ENCODE results near the gene RPS3. TPM values are rescaled to one million over a fixed set of nuclear protein-coding genes. Genes with fewer than 3 reads are reported as not detected.
"Not testable (repeated sequence)": the region's sequence is repeated elsewhere in the genome, so short reads cannot be mapped to it uniquely, and the experiment has no call there.

Gene RPS3
- total RNA-seq: 874 TPM
- long read RNA-seq, transcript RPS3-217 (7 exons, 2,097 nt): major isoform, 498 of 539 reads
- long read RNA-seq, transcript RPS3-209 (7 exons, 1,306 nt): minor isoform, 7 of 539 reads
- long read RNA-seq, partial matches to known transcripts: 26 of 539 reads
- long read RNA-seq, other reads (novel, unspliced or antisense): 6 of 539 reads

GRCh38 chr11:75399344-75400145 is at the start of gene RPS3:
Gene RPS3 (plus strand): TSS chr11:75399518. CDS start chr11:75399548, 30 bp downstream.
- DNase-seq: peak; percentile 95
- intact Hi-C loops (cut with micrococcal nuclease): no loop called here
- ATAC-seq: peak; percentile 97

GRCh38 chr11:75349521-75350116 is 49.7 kb upstream of the RPS3 start:
- intact Hi-C loops (cut with micrococcal nuclease): no loop called here
- ATAC-seq (no peak), DNase-seq (peak; percentile 66)

GRCh38 chr11:75350122-75350742 is 49.1 kb upstream of the RPS3 start:
- no peak for ATAC-seq
- intact Hi-C loops (cut with micrococcal nuclease): no loop called here

DNA sequence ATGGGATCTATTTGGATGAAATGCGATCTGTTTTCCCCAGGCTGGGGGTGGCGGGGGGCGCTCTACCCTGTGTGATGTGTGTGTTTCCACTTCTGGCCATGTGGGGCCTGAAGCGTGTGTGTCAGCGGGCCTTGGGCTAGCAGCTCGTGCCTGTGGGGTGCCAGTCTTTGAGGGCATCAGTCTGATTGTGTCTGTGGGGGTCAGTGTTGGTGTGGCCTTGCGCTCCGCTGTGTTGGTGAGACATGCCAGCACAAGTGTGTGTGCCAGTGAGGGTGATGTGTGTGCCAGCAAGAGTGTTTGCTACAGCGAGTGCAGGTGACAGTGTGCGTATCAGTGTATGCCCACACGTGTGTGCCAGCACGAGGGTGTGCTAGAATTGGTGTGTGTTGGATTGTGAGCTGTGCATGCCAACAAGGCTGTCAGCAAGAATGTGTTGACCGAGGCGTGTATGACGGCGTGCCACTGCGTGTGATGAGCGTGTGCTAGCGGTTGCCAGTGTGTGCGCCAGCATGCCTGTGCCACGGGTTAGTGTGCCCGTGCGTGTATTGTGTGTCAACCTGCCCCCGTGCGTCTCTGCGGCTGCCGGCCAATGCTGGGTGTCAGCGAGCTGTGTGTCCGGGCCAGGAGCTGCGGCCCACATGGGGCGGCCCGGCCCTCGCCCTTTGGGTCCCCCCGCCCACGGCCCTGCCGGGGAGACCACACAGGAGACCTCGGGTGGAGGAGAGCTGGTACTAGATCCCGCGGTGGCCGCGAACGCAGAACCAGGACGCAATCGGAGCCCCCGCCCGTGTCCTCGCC is 48.4 kb upstream of the RPS3 start:
- intact Hi-C loops (cut with micrococcal nuclease): no loop called here
- ATAC-seq (peak; percentile 35), DNase-seq (peak; percentile 71)

More at GRCh38 chr11:75350122-75350742, 49.1 kb upstream of the RPS3 start:
- DNase-seq: no peak

GRCh38 chr11:75351541-75351790 is 47.9 kb upstream of the RPS3 start, which contains the start of gene ARRB1:
Gene ARRB1 (minus strand): TSS chr11:75351661. CDS start chr11:75351607, 54 bp downstream.
- intact Hi-C loops (cut with micrococcal nuclease): no loop called here
- DNase-seq (no peak), ATAC-seq (peak; percentile 82)

- ATAC-seq: peak; percentile 68
- intact Hi-C loops (cut with micrococcal nuclease): no loop called here
- DNase-seq: peak; percentile 85
Observed at GRCh38 chr11:75351791-75352587, 47.3 kb upstream of the RPS3 start.

GRCh38 chr11:75352588-75353206 is 46.6 kb upstream of the RPS3 start:
- DNase-seq (no peak), ATAC-seq (no peak)
- intact Hi-C loops (cut with micrococcal nuclease): no loop called here

DNA sequence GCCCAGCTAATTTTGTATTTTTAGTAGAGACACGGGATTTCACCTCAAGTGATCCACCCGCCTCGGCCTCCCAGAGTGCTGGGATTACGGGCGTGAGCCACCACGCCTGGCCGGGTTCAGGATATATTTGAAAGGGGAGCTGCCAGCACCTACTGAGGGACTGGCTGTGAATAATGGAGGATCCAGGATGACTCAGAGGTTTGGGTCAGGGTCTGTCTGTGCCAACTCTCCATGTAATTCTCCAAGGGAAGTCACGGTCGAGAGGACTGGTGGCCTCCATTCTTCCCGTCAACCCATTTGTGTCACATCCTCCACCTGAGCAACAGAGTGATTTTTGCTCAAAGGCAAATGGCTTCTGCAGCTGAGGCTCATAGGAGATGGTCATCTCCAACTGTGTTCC is 44.3 kb upstream of the RPS3 start:
- ATAC-seq: no peak
- DNase-seq: no peak
- intact Hi-C loops (cut with micrococcal nuclease): no loop called here

- ATAC-seq (no peak), DNase-seq (no peak)
- intact Hi-C loops (cut with micrococcal nuclease): no loop called here
Observed at GRCh38 chr11:75356613-75357012, 42.7 kb upstream of the RPS3 start.

- intact Hi-C loops (cut with micrococcal nuclease): not testable (repeated sequence)
Observed at GRCh38 chr11:75362285-75362684, 37.0 kb upstream of the RPS3 start.

GRCh38 chr11:75365711-75366181 is 33.6 kb upstream of the RPS3 start:
- no peak for DNase-seq
- ATAC-seq: no peak
- intact Hi-C loops (cut with micrococcal nuclease): no loop called here

More at GRCh38 chr11:75362285-75362684, 37.0 kb upstream of the RPS3 start:
- DNase-seq, ATAC-seq: not testable (repeated sequence)

DNA sequence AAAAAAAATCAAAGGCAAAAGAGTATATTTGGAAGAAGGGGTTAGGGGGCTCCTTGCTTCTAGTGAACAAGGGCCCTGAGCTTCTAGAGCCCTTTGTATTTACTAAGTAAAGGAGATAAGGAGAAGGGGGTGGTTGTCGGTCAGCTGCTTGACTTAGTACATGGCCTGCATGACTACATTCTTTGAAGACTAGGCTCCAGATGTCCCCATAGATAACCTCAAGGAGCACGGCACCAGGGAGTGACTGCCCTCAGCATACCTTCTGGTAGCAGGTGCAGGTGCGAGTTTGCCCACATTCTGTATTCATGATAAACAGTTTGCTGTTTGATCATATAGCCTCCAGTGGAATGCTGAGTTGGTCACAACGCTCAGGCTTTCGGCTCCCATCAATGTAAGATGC is 32.5 kb upstream of the RPS3 start:
- intact Hi-C loops (cut with micrococcal nuclease); ATAC-seq; DNase-seq: not testable (repeated sequence)

- ATAC-seq: peak; percentile 71
Observed at GRCh38 chr11:75369560-75370255, 29.6 kb upstream of the RPS3 start.

DNA sequence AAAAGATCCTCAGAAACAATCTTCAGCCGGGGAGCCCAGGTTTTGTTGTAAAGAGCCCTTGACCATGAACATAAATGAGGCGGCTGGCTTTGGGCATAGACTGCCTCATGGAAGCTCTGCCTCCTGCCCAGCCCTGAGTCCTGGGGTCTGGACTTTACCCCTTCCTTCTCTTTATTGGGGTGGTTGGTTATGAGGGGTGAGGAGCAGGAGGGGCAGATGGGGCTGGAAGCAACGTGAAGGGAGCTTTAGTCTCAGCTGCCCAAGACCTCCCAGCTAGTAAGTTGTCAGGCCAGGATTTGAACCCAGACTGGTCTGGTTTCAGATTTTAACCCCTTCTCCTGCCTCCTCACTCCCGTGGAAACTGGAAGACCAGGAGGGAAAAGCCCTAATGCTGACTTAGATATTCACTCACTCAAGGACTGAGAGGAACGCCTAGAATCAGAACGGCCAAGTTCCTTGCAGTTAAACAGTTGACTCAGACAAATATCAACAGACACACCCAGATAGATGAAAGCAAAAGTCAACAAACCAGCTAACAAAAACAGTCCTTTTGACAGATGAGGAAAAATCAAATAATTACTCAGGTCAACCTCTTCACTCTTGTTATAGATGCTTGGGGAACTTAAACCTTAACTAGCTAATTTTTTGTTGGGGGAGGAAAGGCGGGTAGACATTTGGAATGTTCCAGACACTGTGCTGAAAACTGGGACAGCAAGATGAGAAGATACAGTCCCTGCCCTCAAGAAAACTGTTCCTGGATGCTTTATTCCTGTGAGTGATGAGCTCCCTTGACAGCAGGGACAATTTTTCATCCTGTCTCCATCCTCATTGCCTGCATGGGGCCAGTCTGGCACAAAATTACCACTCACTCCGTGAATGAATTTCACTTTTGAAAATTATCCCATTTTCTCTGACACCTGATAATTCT is 27.1 kb upstream of the RPS3 start:
- DNase-seq (no peak), ATAC-seq (peak; percentile 52)
- intact Hi-C loops (cut with micrococcal nuclease): no loop called here

More at GRCh38 chr11:75369560-75370255, 29.6 kb upstream of the RPS3 start:
- intact Hi-C loops (cut with micrococcal nuclease): no loop called here
- no peak for DNase-seq

DNA sequence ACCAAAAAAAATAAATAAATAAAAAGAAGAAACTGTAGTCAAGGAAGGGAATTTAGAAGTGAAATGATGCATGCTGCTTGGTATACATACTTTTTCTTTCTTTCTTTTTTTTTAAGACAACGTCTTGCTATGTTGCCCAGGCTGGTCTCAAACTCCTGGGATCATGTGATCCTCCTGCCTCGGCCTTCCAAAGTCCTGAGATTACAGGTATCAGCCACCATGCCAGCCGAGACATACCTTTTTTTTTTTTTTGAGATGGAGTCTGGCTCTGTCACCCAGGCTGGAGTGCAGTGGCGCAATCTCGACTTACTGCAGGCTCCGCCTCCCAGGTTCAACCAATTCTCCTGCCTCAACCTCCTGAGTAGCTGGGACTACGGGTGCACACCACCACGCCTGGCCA is 26.1 kb upstream of the RPS3 start:
- ATAC-seq (no peak), DNase-seq (no peak)
- intact Hi-C loops (cut with micrococcal nuclease): no loop called here

DNA sequence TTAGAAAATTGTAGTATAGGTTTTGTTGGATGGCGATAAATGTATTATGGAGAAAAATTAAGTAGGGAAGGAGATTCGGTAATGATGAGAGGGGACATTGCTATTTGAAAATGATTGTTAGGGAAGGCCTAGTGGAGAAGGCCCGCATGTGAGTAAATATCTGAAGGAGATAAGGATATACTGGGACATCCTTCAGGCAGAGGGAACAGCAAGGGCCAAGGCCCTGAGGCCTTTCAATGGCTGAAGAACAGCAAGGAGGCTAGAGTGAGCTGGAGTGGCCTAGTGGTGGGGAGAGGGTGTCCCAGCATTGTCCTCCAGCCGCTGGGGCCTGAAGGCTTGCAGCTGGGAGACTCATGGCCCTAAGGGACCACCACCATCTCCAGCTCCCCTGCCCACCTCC is 24.7 kb upstream of the RPS3 start:
- intact Hi-C loops (cut with micrococcal nuclease): no loop called here

More for the DNA sequence above, 24.7 kb upstream of the RPS3 start:
- ATAC-seq: no peak
- no peak for DNase-seq
